ENCODE data around the gene KCNAB1.

Gene KCNAB1

DNA sequence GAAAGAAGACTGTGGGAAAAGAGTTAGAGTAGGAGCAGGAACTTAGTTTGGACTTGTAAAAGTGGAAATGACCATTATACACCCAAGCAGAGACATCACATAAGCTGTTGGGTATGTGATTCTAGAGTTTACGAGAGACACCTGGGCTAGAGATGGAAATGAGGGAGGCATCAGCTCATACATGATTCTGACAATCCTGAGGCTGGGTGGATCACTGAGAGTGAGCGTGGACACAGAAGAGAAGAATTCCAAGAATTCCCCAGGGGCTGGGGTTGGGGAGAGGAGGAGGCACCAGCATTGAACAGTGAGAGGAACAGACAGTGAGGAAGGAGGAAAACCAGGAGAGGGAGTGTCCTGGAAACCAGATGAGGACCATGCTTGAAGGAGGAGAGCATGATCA, 113.5 kb downstream of the KCNAB1 start:
- no peak overlapping the region for H3K9ac ChIP-seq (ENCODE audit: low read length)
- H3K36me3 ChIP-seq (replicated peaks; ENCODE audit: insufficient read depth, low read length): no peaks in the 10 kb centered on the region
- TF ChIP-seq, protein P1, sequence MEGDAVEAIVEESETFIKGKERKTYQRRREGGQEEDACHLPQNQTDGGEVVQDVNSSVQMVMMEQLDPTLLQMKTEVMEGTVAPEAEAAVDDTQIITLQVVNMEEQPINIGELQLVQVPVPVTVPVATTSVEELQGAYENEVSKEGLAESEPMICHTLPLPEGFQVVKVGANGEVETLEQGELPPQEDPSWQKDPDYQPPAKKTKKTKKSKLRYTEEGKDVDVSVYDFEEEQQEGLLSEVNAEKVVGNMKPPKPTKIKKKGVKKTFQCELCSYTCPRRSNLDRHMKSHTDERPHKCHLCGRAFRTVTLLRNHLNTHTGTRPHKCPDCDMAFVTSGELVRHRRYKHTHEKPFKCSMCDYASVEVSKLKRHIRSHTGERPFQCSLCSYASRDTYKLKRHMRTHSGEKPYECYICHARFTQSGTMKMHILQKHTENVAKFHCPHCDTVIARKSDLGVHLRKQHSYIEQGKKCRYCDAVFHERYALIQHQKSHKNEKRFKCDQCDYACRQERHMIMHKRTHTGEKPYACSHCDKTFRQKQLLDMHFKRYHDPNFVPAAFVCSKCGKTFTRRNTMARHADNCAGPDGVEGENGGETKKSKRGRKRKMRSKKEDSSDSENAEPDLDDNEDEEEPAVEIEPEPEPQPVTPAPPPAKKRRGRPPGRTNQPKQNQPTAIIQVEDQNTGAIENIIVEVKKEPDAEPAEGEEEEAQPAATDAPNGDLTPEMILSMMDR (IDR thresholded peaks at IDR 0.05; ENCODE audit: low read length): no peak
- TF ChIP-seq EZH2 (optimal IDR thresholded peaks at IDR 0.05; ENCODE audit: low read depth, low read length): no peak
- TF ChIP-seq EZH2phosphoT487 (IDR thresholded peaks at IDR 0.05; ENCODE audit: low read length): no peak

DNA sequence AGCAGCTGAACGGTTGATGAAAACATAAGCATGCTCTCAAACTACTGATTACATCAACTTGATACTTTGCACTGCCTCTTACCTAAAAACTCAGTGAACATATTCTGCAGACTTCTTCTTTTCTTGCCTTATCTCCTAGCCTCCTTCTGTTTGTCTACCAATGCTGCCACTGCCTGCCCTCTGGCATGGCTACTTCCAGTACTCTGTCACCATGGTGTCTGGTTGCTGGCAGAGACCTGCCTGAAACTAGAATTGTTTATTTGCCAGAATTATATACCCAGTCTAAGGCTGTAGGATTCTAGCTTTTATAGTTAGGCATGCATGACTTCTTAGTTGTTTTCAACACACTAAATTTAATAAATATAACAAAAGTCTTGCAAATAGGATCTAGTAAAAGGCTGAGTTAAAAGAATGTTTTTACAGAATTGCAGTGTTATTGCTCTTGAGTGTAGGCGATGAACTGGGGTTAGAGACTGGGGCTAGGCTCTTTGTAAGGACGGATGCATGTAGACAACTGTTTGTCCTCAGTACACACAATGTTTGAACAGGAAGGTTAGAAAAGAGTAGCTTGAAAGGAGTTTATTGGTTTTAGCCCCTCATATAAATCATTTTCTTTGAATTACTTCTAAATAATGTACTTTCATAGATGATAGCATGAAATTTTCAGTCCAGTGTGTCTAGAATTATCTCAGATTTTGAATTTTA, 116.3 kb downstream of the KCNAB1 start:
- DNase-seq: no peak
- no peaks in the 10 kb centered on the region for H3K27me3 ChIP-seq (replicated peaks; ENCODE audit: insufficient read depth, low read length)
- no peak overlapping the region for H2AFZ ChIP-seq (ENCODE audit: low read length)
- H3K4me3 ChIP-seq (ENCODE audit: low read length): no peak overlapping the region
- no peak overlapping the region for H3K27ac ChIP-seq (ENCODE audit: low read length)
- no peaks in the 10 kb centered on the region for H3K9me3 ChIP-seq (replicated peaks; ENCODE audit: insufficient read depth, low read length)
- H4K20me1 ChIP-seq (ENCODE audit: insufficient read depth, low read length): no peaks in the 10 kb centered on the region
- no peaks in the 10 kb centered on the region for H3K79me2 ChIP-seq (ENCODE audit: low read length)
- H3K4me2 ChIP-seq (ENCODE audit: low read depth, low read length): no peak overlapping the region
- H3K4me1 ChIP-seq (ENCODE audit: low read length): no peaks in the 10 kb centered on the region
- H3F3A ChIP-seq (ENCODE audit: insufficient read depth, low read length): no peaks in the 10 kb centered on the region
- H3K9me2 ChIP-seq (replicated peaks; ENCODE audit: insufficient read depth, low read length): no peaks in the 10 kb centered on the region
- H3K36me3 ChIP-seq (replicated peaks; ENCODE audit: insufficient read depth, low read length): no peaks in the 10 kb centered on the region
- H3K9ac ChIP-seq (ENCODE audit: low read length): no peak overlapping the region
- TF ChIP-seq, protein P1 (IDR thresholded peaks at IDR 0.05; ENCODE audit: low read length): no peak
- no peak for TF ChIP-seq EZH2 (optimal IDR thresholded peaks at IDR 0.05; ENCODE audit: low read depth, low read length)
- TF ChIP-seq EZH2phosphoT487 (IDR thresholded peaks at IDR 0.05; ENCODE audit: low read length): no peak

More for the DNA sequence above, 113.5 kb downstream of the KCNAB1 start:
- no peak overlapping the region for H3K27ac ChIP-seq (ENCODE audit: low read length)
- no peak overlapping the region for H2AFZ ChIP-seq (ENCODE audit: low read length)
- no peaks in the 10 kb centered on the region for H3K4me1 ChIP-seq (ENCODE audit: low read length)
- no peaks in the 10 kb centered on the region for H3K9me2 ChIP-seq (replicated peaks; ENCODE audit: insufficient read depth, low read length)
- no peaks in the 10 kb centered on the region for H3K9me3 ChIP-seq (replicated peaks; ENCODE audit: insufficient read depth, low read length)
- H4K20me1 ChIP-seq (ENCODE audit: insufficient read depth, low read length): no peaks in the 10 kb centered on the region
- H3K4me3 ChIP-seq (ENCODE audit: low read length): no peak overlapping the region
- H3K79me2 ChIP-seq (ENCODE audit: low read length): no peaks in the 10 kb centered on the region
- no peak for DNase-seq
- no peaks in the 10 kb centered on the region for H3F3A ChIP-seq (ENCODE audit: insufficient read depth, low read length)
- no peak overlapping the region for H3K4me2 ChIP-seq (ENCODE audit: low read depth, low read length)
- H3K27me3 ChIP-seq (replicated peaks; ENCODE audit: insufficient read depth, low read length): no peaks in the 10 kb centered on the region

DNA sequence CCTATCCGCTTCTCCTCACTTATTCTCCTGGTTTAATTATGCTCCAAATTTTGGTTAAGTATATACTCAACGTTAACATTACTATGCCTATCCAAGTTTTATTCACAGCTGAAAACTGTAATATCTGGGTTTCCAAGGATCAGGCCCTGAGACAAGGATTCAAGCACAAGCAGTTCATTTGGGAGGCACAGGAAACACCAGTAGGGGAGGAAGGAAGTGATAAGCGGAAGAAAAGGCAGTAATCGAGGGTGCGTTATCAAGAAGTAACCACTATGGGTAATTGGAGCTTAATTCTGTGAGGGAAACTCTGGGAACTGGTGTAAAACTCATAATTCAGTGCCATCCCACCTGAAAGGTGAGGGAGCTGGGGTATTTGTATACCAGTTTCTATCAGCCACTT, 120.3 kb downstream of the KCNAB1 start:
- Histone ChIP-seq H3K36me3 (replicated peaks; ENCODE audit: insufficient read depth, low read length) (no peaks in the 10 kb centered on the region), H3K9ac (ENCODE audit: low read length) (no peak overlapping the region), H3K27ac (ENCODE audit: low read length) (no peak overlapping the region), H4K20me1 (ENCODE audit: insufficient read depth, low read length) (no peaks in the 10 kb centered on the region), H2AFZ (ENCODE audit: low read length) (no peak overlapping the region), H3K9me3 (replicated peaks; ENCODE audit: insufficient read depth, low read length) (no peaks in the 10 kb centered on the region), H3K9me2 (replicated peaks; ENCODE audit: insufficient read depth, low read length) (no peaks in the 10 kb centered on the region), H3K4me3 (ENCODE audit: low read length) (no peak overlapping the region), H3K27me3 (replicated peaks; ENCODE audit: insufficient read depth, low read length) (no peaks in the 10 kb centered on the region), H3K79me2 (ENCODE audit: low read length) (no peaks in the 10 kb centered on the region), H3K4me1 (ENCODE audit: low read length) (no peaks in the 10 kb centered on the region), H3F3A (ENCODE audit: insufficient read depth, low read length) (no peaks in the 10 kb centered on the region), H3K4me2 (ENCODE audit: low read depth, low read length) (no peak overlapping the region)
- DNase-seq: no peak
- TF ChIP-seq EZH2 (optimal IDR thresholded peaks at IDR 0.05; ENCODE audit: low read depth, low read length) (no peak), EZH2phosphoT487 (IDR thresholded peaks at IDR 0.05; ENCODE audit: low read length) (no peak)
- TF ChIP-seq, protein P1 (IDR thresholded peaks at IDR 0.05; ENCODE audit: low read length): no peak
